Measurements from ENCODE around the gene SHC3. TPM values are rescaled to one million over a fixed set of nuclear protein-coding genes. Genes with fewer than 3 reads are reported as not detected.

SHC3 gene
- total RNA-seq, 2 donors from 2014 or later: not detected

- H3K27me3 Mint-ChIP-seq: peaks cover 7 to 10% of the 10 kb centered on the region in 2 donors
These were observed 207.3 kb downstream of the SHC3 start for GRCh38 chr9:88971131-88971960.

GRCh38 chr9:88969646-88970373 is 208.8 kb downstream of the SHC3 start:
- Mint-ChIP-seq H3K4me1 (ENCODE audit: low read depth in 2 of 2) (no peaks in the 10 kb centered on the region), H3K27ac (no peak overlapping the region), H3K27me3 (peaks cover 9 to 15% of the 10 kb centered on the region in 2 donors), H3K36me3 (no peaks in the 10 kb centered on the region), H3K4me3 (no peak overlapping the region), H3K9me3 (no peaks in the 10 kb centered on the region)
- DNase-seq (ENCODE audit: low spot score): no peak
- ATAC-seq: peak; percentile 4 to 22

More at GRCh38 chr9:88971131-88971960, 207.3 kb downstream of the SHC3 start:
- no peak overlapping the region for H3K27ac Mint-ChIP-seq
- no peaks in the 10 kb centered on the region for H3K9me3 Mint-ChIP-seq
- H3K4me1 Mint-ChIP-seq (ENCODE audit: low read depth in 2 of 2): no peaks in the 10 kb centered on the region
- no peak for ATAC-seq
- DNase-seq (ENCODE audit: low spot score): no peak
- H3K4me3 Mint-ChIP-seq: no peak overlapping the region
- no peaks in the 10 kb centered on the region for H3K36me3 Mint-ChIP-seq

DNA sequence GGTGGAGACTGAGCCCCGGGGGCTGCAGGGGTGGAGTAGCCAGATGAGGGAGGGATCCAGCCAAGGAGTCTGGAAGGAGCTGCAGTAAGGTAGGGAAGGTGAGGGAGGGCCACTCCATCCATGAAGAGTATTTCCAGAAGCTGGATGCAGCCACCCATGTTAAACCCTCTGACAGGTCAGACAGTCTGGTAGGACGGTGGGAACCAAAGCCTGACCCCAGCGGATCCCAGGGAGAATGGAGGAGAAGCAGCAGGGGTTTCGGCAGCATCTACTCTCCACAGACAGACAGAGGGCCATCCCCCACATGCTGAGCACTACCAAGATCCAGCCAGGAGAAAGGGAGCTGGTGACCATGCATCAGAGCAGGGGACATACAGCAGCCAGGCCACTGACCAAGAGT is 209.8 kb downstream of the SHC3 start:
- Mint-ChIP-seq H3K27ac (no peak overlapping the region), H3K9me3 (no peaks in the 10 kb centered on the region), H3K36me3 (no peaks in the 10 kb centered on the region), H3K4me3 (no peak overlapping the region), H3K27me3 (peaks cover 12 to 22% of the 10 kb centered on the region in 2 donors), H3K4me1 (ENCODE audit: low read depth in 2 of 2) (no peaks in the 10 kb centered on the region)
- ATAC-seq (no peak), DNase-seq (ENCODE audit: low spot score) (no peak)

- Mint-ChIP-seq H3K36me3 (no peaks in the 10 kb centered on the region), H3K4me3 (no peak overlapping the region), H3K9me3 (no peaks in the 10 kb centered on the region), H3K4me1 (ENCODE audit: low read depth in 2 of 2) (no peaks in the 10 kb centered on the region), H3K27me3 (peaks cover 20 to 34% of the 10 kb centered on the region in 2 donors), H3K27ac (no peak overlapping the region)
- ATAC-seq (no peak), DNase-seq (ENCODE audit: low spot score) (no peak)
These were observed 211.5 kb downstream of the SHC3 start for GRCh38 chr9:88966894-88967676.

DNA sequence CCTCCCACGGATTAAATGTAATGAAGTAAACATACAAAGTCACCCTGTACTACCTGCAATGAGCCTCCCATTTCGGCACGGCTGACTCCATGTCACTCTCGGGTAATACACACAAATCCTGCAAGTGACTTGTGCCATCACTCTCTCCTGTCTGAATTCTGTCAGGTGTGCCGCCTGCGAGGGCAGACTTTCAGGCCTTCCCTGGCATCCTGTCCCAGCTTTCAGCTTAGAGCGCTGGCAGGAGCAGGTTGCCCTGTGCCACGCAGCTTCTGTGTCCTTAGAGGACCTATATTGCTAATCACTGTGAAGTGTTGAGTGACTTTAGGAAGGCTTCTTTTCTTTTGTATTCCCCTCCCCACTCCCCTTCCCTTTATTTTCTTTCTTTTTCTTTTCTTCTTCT is 213.1 kb downstream of the SHC3 start:
- ATAC-seq: no peak
- no peak overlapping the region for H3K4me3 Mint-ChIP-seq
- no peak for DNase-seq (ENCODE audit: low spot score)
- H3K36me3 Mint-ChIP-seq: no peaks in the 10 kb centered on the region
- H3K9me3 Mint-ChIP-seq: no peaks in the 10 kb centered on the region
- peaks cover 33 to 50% of the 10 kb centered on the region in 2 donors for H3K27me3 Mint-ChIP-seq
- no peak overlapping the region for H3K27ac Mint-ChIP-seq
- no peaks in the 10 kb centered on the region for H3K4me1 Mint-ChIP-seq (ENCODE audit: low read depth in 2 of 2)

GRCh38 chr9:88960632-88961031 is 218.0 kb downstream of the SHC3 start:
- Mint-ChIP-seq H3K27me3 (peaks cover 30 to 52% of the 10 kb centered on the region in 2 donors), H3K36me3 (no peaks in the 10 kb centered on the region), H3K9me3 (no peaks in the 10 kb centered on the region), H3K4me3 (no peak overlapping the region), H3K27ac (no peak overlapping the region), H3K4me1 (ENCODE audit: low read depth in 2 of 2) (peaks cover 0 to 4% of the 10 kb centered on the region in 2 donors)
- ATAC-seq: peak in 1 of 2 donors; percentile 17
- DNase-seq (ENCODE audit: low spot score): no peak

DNA sequence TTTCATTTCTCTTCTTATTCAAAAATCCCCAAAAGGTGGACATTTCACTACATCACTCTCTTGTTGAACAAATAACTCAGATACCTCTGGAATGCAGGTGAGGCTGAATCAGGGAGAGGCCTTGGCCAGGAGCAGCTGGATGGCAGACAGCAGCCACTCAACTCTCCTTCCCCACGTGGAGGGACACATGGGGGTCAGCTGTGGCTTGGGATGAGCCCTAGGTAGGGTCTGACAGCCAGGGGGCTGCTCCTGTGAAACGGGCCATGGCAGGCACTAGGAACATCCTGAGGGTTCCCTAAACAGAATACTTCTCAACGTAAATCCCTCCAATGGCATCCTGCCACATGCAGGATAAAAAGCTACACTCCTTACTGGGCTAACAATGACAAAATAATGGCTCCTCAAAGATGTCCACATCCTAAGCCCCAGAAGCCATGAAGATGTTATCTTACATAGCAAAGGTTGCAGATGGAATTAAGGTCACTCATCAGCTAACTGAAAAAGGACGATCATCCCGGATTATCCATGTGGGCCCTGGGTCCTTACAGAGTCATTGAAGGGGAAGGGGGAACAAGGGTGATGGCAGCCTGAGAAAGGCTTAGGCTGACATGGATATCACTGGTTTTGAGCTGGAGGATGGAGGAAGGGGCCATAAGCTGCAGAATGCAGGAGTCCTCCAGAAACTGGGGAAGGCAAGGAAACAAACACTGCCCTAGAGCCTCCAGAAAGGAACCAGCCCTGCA is 218.7 kb downstream of the SHC3 start:
- Mint-ChIP-seq H3K36me3 (no peaks in the 10 kb centered on the region), H3K4me1 (ENCODE audit: low read depth in 2 of 2) (peaks cover 0 to 4% of the 10 kb centered on the region in 2 donors), H3K4me3 (no peak overlapping the region), H3K9me3 (no peaks in the 10 kb centered on the region), H3K27me3 (peaks cover 33 to 60% of the 10 kb centered on the region in 2 donors), H3K27ac (no peak overlapping the region)
- peak in 1 of 2 donors; percentile 24 for ATAC-seq
- DNase-seq (ENCODE audit: low spot score): no peak

- H3K9me3 Mint-ChIP-seq: no peaks in the 10 kb centered on the region
- H3K4me3 Mint-ChIP-seq: no peak overlapping the region
- no peaks in the 10 kb centered on the region for H3K36me3 Mint-ChIP-seq
- peaks cover 29 to 44% of the 10 kb centered on the region in 2 donors for H3K27me3 Mint-ChIP-seq
- H3K27ac Mint-ChIP-seq: no peak overlapping the region
- peaks cover 0 to 4% of the 10 kb centered on the region in 2 donors for H3K4me1 Mint-ChIP-seq (ENCODE audit: low read depth in 2 of 2)
- DNase-seq (ENCODE audit: low spot score) (no peak), ATAC-seq (peak in 1 of 2 donors; percentile 42)
These were observed 221.1 kb downstream of the SHC3 start for GRCh38 chr9:88957526-88957925.

Other genes with a start within 250 kb of the SHC3 start
- gene S1PR3, start 187.3 kb downstream of the SHC3 start, total RNA-seq: not detected
- gene CKS2, start 132.4 kb upstream of the SHC3 start, total RNA-seq: 100 to 1,000 TPM in 1 of 2 donors, 10 to 100 TPM in 1; 90.2 to 165 TPM
- 10 to 100 TPM; 43.1 to 63.6 TPM for gene SECISBP2, start 139.7 kb upstream of the SHC3 start, total RNA-seq